Cardiac muscle cell (in vitro differentiated cells and primary cell): ENCODE results near the gene RUNX2. TPM values are rescaled to one million over a fixed set of nuclear protein-coding genes. Genes with fewer than 3 reads are reported as not detected.
"Not testable (repeated sequence)": the region's sequence is repeated elsewhere in the genome, so short reads cannot be mapped to it uniquely, and the experiment has no call there.

ENCODE experiments used
- DNase-seq, 2 donors: peaks; one replicate each; pipeline versions ENCODE4 v3.0.0 to v3.0.0-alpha.2; 2010 to 2017; ENCODE audit warnings: low read depth in 1 of 2, low spot score in 1 of 2
- H3K27ac ChIP-seq: fragments of 200-600 bp; sonication (generic); 2 replicates; pipeline ENCODE4 v1.5.1; 2016
- H3K27me3 ChIP-seq: fragments of 200-600 bp; sonication (generic); 2 replicates; pipeline ENCODE4 v1.6.0; 2016; ENCODE audit warnings: control low read depth
- H3K36me3 ChIP-seq: fragments of 200-600 bp; sonication (generic); 2 replicates; pipeline ENCODE4 v1.5.1; 2016; ENCODE audit warnings: control low read depth
- H3K4me1 ChIP-seq: fragments of 200-600 bp; sonication (generic); 2 replicates; pipeline ENCODE4 v1.8.1; 2017; ENCODE audit warnings: low read depth, mild to moderate bottlenecking, mixed run types
- H3K4me3 ChIP-seq: fragments of 200-600 bp; sonication (generic); 2 replicates; pipeline ENCODE4 v1.5.1; 2016; ENCODE audit warnings: mild to moderate bottlenecking
- H3K9me3 ChIP-seq: fragments of 200-600 bp; sonication (generic); 2 replicates; pipeline ENCODE4 v1.5.1; 2017; ENCODE audit warnings: low read depth, mild to moderate bottlenecking, control low read depth
- polyA plus RNA-seq: library from polyadenylated mRNA; unstranded; fragments of >200 nt; fragmentation: Nextera tagmentation; extraction: Ambion mirVana; gene quantifications from 2 replicates; pipeline ENCODE4 v1.2.1, GENCODE V29; 2016
- total RNA-seq: library from RNA; depleted of rRNA; stranded (reverse); fragments of >200 nt; gene quantifications from 2 replicates; pipeline ENCODE4 v1.2.3, GENCODE V29; 2016
- TF ChIP-seq, protein P1 (sequence below): IDR thresholded peaks from 2 replicates; pipeline ENCODE4 v1.5.1; 2012; ENCODE audit warnings: low read depth, mild to moderate bottlenecking, low read length

The RUNX2 gene
- total and polyA plus RNA-seq, 2 experiments from 2014 or later, result 1.6 to 1.9 TPM

DNA sequence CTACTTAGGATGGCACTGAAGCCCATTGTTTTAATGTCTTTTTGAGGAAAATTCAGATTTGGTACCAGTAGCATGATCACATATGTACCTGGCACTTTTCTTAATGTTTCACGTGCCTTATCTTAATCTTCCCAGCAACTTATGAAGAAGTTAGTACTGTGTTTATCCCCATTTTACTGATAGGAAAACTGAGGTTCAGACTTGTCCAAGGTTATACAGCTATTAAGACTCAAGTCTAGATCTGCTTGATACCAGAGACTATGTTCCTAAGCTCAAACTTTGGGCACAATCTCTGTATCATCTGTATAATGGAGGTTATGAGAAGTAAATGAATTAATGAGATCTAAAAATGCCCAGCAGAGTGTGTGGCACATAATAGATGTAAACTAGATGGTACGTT lies 229.3 kb downstream of the RUNX2 start:
- H3K9me3 ChIP-seq, result no peaks in the 10 kb centered on the region
- H3K27ac ChIP-seq, result no peak overlapping the region
- TF ChIP-seq, protein P1, sequence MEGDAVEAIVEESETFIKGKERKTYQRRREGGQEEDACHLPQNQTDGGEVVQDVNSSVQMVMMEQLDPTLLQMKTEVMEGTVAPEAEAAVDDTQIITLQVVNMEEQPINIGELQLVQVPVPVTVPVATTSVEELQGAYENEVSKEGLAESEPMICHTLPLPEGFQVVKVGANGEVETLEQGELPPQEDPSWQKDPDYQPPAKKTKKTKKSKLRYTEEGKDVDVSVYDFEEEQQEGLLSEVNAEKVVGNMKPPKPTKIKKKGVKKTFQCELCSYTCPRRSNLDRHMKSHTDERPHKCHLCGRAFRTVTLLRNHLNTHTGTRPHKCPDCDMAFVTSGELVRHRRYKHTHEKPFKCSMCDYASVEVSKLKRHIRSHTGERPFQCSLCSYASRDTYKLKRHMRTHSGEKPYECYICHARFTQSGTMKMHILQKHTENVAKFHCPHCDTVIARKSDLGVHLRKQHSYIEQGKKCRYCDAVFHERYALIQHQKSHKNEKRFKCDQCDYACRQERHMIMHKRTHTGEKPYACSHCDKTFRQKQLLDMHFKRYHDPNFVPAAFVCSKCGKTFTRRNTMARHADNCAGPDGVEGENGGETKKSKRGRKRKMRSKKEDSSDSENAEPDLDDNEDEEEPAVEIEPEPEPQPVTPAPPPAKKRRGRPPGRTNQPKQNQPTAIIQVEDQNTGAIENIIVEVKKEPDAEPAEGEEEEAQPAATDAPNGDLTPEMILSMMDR, result no peak
- DNase-seq, result no peak
- no peak overlapping the region for H3K4me3 ChIP-seq
- no peaks in the 10 kb centered on the region for H3K4me1 ChIP-seq
- no peaks in the 10 kb centered on the region for H3K36me3 ChIP-seq
- H3K27me3 ChIP-seq, result no peaks in the 10 kb centered on the region

- no peak overlapping the region for H3K27ac ChIP-seq
- no peaks in the 10 kb centered on the region for H3K27me3 ChIP-seq
- no peaks in the 10 kb centered on the region for H3K9me3 ChIP-seq
- H3K36me3 ChIP-seq, result no peaks in the 10 kb centered on the region
- no peaks in the 10 kb centered on the region for H3K4me1 ChIP-seq
- H3K4me3 ChIP-seq, result no peak overlapping the region
- no peak for DNase-seq
- TF ChIP-seq, protein P1, result no peak
These were observed 230.7 kb downstream of the RUNX2 start for GRCh38 chr6:45558858-45559257.

DNA sequence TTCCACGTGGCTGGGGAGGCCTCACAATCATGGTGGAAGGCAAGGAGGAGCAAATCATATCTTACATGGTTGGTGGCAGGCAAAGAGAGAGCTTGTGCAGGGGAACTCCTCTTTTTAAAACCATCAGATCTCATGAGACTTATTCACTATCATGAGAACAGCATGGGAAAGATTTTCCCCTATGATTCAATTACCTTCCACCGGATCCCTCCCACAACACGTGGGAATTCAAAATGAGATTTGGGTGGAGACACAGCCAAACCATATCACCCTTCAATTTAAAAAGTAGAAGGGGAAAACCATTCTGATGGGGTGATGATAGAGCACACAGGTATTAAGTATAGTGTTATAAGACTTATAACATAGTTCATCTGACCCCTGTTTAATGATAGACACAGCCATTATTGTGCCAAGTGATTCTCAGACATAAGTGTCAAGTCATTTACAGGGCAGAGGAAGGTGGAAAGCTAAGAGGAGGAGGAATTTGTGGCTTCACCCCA lies 232.2 kb downstream of the RUNX2 start:
- not testable (repeated sequence) for H3K27ac ChIP-seq, H3K4me3 ChIP-seq, H3K27me3 ChIP-seq, H3K36me3 ChIP-seq, H3K4me1 ChIP-seq, DNase-seq, H3K9me3 ChIP-seq

DNA sequence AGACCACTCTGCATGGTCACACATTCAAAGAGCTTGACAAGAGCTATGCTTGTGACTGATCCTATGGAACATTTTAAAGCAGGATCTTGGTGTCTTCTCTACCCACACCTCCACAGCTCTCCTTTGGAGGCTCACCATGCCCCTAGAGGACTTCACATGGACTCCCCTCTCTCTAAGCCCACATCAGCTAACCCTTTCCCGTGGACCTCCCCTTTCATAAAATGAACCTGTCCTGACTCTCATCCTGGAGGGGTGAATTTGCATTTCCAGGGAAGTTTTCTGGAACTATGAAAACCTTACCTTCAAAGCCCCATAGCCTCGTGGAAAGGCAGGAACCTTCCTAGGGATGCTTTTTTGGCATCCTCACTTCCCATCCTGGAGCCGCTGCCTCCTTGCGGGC lies 234.0 kb downstream of the RUNX2 start:
- H3K36me3 ChIP-seq, result no peaks in the 10 kb centered on the region
- H3K4me3 ChIP-seq, result no peak overlapping the region
- H3K27me3 ChIP-seq, result no peaks in the 10 kb centered on the region
- H3K27ac ChIP-seq, result no peak overlapping the region
- no peaks in the 10 kb centered on the region for H3K9me3 ChIP-seq
- TF ChIP-seq, protein P1, result no peak
- peaks cover 3% of the 10 kb centered on the region for H3K4me1 ChIP-seq
- DNase-seq, result no peak

DNA sequence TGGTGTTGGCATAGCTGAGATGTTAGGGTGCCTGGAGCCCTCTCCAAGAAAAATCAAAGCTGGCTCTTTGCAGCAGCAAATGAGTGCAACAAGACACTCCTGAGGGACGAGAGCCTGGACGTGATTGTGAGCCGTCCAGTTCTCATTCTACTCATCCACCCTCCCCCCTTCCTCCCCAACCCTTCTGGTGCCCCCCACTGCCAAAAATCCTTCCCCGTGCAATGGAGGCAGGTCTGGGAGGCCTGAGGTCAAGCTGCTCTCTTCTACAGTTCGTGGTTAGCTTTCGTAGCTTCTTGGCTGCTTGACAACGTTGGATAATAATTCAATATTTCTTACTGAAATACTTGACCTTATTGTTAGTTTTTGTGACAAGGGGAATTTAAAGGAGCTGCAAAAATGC lies 234.9 kb downstream of the RUNX2 start:
- no peaks in the 10 kb centered on the region for H3K27me3 ChIP-seq
- TF ChIP-seq, protein P1, result no peak
- DNase-seq, result peak in 1 of 2 donors; percentile 38
- H3K36me3 ChIP-seq, result no peaks in the 10 kb centered on the region
- H3K27ac ChIP-seq, result no peak overlapping the region
- no peak overlapping the region for H3K4me3 ChIP-seq
- peaks cover 4% of the 10 kb centered on the region for H3K4me1 ChIP-seq
- no peaks in the 10 kb centered on the region for H3K9me3 ChIP-seq

DNA sequence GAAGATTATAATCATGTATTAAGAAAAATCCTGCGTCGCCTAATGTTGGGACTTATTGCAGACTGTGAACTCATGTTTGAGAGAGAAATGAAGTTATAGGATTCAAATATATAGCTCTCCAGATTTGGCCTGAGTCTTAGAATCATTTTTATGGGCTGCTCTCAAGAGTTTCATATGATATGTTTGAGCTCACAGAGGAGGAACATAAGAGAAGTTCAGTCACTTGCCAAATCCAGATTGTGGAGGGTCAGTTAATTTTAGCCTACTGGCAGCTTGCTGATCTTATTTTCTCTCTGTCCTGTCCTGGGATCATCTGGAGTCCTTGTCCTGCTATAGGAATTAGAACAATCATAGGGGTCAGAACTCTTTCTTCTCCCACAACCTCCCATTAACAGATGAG lies 235.7 kb downstream of the RUNX2 start:
- Histone ChIP-seq H3K36me3 (no peaks in the 10 kb centered on the region), H3K9me3 (no peaks in the 10 kb centered on the region), H3K4me3 (no peak overlapping the region), H3K27me3 (no peaks in the 10 kb centered on the region), H3K4me1 (peaks cover 4% of the 10 kb centered on the region), H3K27ac (no peak overlapping the region)
- TF ChIP-seq, protein P1, result no peak
- no peak for DNase-seq
